Stimulated activated CD4-positive, alpha-beta T cell treated with anti-CD3 and anti-CD28 coated beads, Interleukin-15, amount 100 ng/mL, for 48 hours (primary cell): Measurements from ENCODE around the gene DDAH1.

Source experiments
- DNase-seq, 2 donors: peaks; one replicate each; pipeline ENCODE4 v3.0.0-alpha.2; 2020; ENCODE audit warnings: low read depth in 2 of 2

DDAH1 gene

DNA sequence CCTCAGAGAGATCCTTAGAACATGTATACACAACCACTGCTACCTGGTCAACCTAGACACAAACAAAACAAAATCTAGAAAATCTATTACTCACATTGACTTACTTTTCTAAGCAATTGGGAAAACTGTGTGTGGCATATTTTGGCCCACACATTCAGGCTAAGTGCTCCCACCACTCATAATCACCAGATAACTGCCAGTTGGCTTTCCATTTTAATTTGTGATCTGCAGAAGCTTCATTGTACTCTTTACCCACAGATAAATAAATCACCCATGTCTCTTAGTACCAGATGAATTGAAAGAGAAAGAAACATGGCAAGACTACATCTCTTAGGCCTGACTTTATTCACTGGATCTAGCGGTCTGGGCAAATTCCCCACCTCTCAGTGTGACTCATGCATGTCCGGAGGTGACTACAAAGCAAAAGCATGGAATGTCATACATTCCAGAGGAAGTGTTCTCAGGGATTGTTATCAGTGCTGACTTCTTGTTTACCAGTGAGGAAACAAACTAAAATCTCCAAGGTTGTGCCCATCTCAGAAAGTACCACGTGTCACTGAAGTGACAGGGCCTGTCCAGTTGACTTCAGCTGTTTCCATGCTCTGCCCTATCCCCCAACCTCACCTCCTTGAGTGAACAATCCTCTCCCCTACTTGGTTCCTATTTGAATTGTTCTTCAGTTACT, 136.1 kb downstream of the DDAH1 start:
- no peak for DNase-seq

DNA sequence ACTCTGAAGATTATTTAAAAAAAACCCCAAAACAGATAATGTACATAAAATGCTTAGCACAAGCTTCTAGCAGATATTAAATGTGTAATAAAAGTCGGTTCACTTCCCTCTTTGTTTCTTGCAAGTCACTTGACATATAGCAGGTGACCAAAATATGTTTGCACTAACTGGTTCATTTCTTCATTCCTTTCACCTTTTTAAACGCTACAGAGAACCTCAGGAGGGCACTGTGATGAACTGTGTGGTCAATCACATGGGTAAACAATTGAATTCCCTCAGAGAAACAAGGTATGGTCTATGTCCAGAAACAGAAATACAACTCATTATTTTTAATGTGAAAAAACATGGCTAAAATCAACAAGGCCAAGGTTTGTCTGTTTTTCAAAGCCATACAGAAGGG, 137.2 kb downstream of the DDAH1 start:
- DNase-seq, result no peak

DNA sequence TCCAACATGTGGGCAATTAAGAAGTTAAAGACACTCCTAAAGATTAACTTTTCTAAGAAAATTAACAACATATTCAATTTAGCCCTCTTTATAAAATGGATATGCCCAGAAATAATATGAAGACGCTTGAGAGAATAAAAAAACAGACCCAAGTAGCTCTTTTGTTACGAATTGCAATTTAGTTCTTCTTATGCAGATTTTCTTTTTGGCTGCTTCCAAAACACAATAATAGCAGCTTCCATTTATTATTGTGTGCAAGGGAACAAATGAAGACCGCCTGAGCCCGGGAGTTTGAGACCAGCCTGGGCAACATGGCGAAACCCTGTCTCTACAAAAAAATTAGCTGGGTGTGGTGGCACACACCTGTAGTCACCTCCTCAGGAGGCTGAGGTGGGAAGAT, 138.1 kb downstream of the DDAH1 start:
- no peak for DNase-seq

DNA sequence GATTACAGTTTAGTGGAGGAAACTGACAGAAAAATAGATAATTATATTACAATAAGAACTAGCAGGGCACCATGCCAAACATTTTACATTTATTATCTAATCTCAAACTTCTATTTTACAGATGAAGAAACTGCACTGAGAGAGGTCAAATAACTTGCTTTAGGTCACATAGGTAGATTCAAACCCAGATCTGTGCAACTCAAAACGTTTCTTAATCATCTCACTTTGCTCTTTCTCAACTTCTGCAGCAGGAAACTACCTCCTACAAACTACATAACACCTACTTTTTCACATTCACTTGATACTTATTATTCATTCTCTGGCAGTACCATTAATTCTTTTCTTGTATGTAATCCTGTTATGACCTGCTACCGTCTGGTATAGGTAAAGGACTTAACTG, 138.6 kb downstream of the DDAH1 start:
- no peak for DNase-seq

DNA sequence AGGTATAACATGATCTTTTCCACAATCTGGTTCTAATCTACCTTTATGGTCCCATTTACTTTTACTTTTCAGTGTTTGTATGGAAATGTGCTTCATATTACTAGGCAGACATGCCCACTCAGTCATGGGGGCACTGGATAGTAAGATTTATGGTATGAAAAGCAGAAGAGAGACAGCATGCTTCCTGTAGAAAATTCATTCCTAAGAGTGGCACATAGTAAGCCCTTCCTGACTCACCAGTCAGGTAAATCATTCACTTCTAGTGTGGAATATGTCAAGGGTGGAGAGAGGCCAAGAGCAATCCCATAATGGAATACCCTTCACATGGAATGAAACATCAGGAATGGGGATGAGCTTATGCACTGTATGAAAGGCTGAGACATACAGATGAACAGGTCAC, 139.0 kb downstream of the DDAH1 start:
- no peak for DNase-seq

GRCh38 chr1:85323770-85324169, 141.2 kb downstream of the DDAH1 start:
- no peak for DNase-seq

DNA sequence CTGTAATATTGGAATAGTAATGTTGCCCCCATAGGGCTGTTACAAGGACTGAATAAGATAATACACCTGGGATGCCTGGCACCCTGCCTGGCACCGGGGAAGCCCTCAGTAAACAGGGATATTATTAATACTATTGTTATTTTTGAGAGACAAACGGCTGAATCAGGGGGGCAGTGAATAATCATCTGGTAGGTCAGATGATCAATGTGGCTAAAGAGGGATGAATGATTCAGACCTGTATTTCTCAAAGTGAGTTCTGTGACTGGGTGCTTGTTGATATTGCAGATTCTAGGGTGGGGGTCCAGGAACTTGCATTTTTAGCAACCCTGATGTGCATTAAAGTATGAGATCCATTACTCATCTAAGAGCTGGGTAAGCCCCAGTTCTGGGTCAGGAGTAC, 142.3 kb downstream of the DDAH1 start:
- no peak for DNase-seq

DNA sequence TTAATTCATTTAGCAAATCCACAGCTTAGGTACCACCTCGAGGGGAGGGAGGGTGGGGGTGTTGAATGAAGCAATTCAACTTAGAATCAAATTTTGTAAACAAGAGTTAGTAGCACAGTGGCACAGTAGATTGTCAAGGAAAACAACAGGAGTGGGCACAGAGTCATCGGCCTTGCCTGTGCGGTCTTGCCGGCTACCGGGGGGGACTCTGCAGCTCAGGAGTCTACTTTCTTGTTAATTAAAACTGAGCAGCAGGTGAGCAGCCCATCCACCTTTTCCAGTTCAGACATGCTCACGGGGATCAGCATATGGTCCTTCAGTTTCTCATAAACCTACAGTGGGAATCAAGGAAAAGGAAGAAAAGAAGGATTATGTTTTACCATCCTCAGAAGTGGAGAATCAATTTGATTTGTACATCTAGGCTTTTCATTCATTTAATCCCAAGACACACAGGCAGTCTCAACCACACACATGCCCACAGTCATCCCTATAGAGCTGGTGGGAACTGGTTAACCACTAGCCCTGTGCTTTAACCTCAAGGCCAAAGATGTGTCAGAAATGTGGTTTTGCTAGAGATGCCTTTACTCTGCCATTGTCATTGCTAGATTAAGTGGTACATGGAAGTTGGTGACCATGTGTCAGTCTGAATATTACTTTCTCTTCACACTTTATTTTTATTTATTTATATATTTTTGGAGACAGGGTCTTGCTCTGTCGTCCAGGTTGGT, 143.6 kb downstream of the DDAH1 start:
- peak; percentile 11 to 22 for DNase-seq

- no peak for DNase-seq
Observed at GRCh38 chr1:85320371-85321131, 144.4 kb downstream of the DDAH1 start.

GRCh38 chr1:85319931-85320330, 145.0 kb downstream of the DDAH1 start:
- DNase-seq, result no peak

DNA sequence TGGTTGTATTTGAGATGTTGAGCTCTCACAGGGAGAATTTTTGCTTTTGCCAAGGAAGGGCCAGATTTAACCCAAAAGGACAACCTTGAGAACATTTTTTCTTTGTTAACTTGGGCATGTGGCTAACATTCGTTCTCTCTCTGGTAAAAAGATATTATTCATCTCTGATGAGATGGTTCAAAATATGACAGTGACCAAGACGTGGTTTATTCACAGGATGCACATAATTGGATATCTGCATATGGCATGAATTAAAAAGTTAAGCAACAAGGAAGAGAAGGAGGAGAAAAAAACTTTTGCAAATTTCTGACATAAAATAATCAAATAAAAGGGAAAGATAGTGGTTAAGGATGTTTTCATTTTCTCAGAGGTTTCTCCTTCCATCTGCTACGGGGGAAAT, 145.5 kb downstream of the DDAH1 start:
- no peak for DNase-seq

DNA sequence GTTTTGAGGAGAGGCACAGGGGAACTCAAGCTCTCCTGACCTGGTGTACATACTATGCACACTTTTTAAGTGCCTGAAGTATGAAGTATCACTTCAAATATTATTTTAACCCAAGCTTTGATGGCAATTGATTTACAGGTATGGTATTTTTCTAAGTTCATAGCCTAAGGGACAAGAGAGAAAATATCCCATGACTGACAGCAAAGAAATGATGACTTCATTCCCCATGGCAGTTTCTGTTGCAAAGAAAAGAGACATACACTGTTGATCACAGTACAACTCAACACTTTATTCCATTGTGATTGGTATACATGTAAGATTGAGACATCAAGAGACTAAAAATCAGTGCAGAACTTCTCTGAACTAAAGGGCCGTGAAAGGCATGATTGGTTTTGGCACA, 146.7 kb downstream of the DDAH1 start:
- no peak for DNase-seq

DNA sequence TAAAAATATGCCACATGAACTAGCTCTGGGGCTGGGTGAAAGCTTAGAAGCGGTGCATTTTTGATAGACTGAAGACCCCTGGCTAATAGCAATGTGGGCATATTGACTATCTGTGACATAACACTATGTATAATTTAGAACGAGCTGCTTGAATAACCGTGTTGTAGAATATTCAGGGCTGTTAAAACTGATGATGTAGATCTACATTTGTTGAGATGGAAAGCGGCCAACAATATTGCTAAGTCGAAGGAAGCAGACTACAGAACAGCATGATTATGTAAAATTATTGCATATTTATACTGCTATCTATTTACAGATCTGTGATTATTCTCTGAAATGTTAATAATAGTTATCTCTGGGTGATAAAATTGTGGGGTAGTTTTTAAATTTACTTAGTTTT, 147.4 kb downstream of the DDAH1 start:
- no peak for DNase-seq

GRCh38 chr1:85316321-85316720, 148.6 kb downstream of the DDAH1 start:
- no peak for DNase-seq

DNA sequence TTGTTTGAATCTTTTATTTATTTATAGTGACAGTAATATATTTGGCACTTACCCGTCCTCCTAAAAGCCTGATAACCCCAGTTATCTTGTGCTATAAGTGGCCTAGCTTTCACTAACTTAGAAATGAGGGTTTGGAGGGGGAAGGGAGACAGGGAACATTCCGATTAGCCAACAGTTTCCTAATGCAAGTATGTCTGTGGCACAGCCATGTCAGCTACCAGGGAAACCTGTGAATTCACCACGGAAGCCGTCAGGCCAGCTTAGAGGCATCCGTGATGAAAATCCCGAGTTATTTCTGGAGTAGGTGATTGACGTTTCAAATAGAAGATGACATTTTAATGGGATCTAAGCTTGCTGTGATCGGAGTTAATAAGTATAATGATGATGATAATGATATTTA, 149.2 kb downstream of the DDAH1 start:
- DNase-seq, result no peak

- no peak for DNase-seq
Observed at GRCh38 chr1:85314726-85315125, 150.2 kb downstream of the DDAH1 start.

DNA sequence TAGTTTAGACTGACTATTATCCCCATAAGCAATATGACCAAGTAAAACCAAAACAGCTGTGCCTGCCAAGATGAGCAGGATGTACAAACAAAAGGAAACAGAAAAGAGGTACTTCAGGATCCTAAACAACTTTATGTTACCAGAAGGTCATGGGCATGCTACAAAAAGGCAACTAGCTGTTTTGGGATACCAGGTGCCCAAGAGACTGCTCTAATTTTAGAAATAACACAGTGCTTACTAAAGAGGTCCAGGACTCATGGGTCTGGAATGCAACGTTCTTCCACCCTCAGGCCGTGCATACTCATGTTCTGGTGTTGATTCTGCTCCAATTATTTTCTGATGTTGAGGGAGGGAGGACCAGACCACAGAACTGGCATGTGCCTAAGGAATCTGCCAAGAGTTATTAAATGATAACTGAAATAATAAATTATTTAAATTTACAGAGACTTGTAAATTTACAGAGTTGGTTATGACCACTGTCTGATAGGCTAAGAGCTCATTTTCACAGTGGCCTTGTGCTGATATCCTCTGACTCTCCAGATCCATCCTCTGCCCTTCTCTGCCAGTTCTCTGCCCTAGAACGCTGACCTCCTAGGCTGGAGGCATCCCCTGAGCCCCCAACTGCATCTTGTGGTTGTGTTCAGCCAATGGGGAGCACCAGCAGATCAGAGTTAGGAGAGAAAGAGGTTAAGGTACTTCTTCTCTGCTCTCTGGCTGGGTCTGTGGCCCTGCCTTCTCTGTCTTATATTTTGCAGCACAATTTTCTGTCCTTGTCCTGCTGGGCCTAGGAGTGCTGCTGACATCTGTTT, 150.9 kb downstream of the DDAH1 start:
- DNase-seq, result no peak

DNA sequence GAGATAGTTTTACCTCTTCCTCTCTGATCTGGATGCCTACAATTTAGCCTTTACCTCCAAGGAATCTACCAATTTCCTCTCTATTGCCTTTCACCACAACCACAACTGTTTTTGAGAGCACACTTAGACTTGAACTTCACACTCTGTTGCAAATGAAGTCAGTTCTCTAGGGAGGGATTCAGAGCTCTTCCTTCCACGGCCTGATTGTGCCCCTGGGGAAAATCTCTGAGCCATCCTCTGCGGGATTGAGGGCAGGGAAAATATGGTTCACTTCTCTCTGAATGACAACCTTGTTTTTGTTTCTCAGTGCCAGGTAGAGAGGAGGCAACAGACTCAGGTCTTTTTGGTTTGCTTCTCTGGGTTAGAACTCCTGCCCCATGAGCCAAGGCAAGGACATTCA, 153.1 kb downstream of the DDAH1 start:
- no peak for DNase-seq

- DNase-seq, result no peak
Observed at GRCh38 chr1:85308833-85309350, 156.1 kb downstream of the DDAH1 start.

DNA sequence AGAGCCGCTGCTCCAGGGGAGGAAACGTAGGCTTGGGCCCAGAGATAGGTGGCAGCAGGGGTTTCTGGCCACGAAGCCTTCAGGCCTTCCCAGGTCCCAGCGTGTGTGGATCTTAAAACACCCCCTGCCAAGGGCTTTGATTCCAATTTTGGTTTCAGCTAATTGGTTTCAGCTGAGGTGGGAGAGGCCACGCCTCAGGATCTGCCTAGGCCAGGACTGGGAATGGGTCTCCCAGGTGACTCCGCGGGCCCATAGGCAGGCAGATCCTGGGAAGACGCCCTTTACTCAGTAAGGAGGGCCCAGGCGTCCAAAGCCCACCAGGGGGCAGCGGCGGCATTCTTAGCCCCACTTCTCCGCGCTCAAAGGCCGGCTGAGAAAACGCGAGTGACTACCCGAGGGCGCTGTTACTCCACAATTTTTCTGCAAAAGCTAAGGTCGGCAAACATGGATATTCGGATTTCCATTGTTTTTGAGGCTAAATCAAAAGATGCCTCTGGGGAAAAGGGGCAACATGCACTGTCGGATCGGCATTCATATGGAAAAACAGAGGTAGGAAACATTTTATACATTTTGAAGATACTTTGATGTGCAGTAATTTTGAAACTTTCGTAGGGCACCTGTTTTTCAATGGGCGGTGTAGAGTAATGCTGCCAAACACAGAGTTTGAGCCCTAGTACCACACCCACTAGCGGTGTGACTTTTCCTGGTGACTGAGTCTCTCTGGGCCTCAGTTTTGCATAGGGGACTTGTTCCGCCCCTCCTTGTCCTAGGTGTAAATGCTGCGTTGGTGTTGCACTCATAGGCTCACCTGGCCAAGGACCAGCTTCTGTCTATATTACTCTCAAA, 156.7 kb downstream of the DDAH1 start:
- peak; percentile 40 to 54 for DNase-seq

DNA sequence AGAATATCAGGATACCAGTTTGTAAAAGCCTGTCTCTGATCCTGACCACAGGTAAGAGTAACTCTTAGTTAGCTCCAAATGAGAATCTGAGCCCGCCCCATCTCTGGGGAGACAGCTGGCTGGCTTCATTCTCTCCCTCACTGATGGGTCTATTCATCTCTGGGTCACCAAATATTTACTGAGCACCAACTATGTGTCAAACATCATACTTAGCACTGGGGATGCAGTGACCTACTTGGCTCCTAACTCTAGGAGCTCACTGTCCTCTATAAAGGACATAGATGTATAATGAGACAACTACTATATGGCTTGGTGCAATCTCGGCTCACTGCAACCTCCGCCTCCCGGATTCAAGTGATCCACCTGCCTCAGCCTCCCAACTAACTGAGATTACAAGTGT, 158.7 kb downstream of the DDAH1 start:
- DNase-seq, result no peak
